ENCODE data around the gene NRBF2. TPM values are rescaled to one million over a fixed set of nuclear protein-coding genes. Genes with fewer than 3 reads are reported as not detected.
"Not testable (repeated sequence)": the region's sequence is repeated elsewhere in the genome, so short reads cannot be mapped to it uniquely, and the experiment has no call there.

NRBF2 gene
- 32.9 and 34.8 TPM in 2 replicates for total RNA-seq (2014; rRNA removed; shearing (Covaris generic); ENCODE audit: low replicate concordance)

- DNase-seq = peak; percentile 98
- no peaks in the 10 kb centered on the region for H3K9me3 ChIP-seq
- H3K4me3 ChIP-seq = peak within 1 kb of the TSS; percentile 89
- H3K36me3 ChIP-seq = no peaks in the 10 kb centered on the region
- H3K27me3 ChIP-seq = no peaks in the 10 kb centered on the region
Measured at GRCh38 chr10:63133056-63133820, at the start of gene NRBF2. TSS of gene NRBF2 (plus strand) at chr10:63133328. CDS start at chr10:63133471, 143 bp downstream.

GRCh38 chr10:63083406-63083805, 49.7 kb upstream of the NRBF2 start:
- not testable (repeated sequence) for DNase-seq, H3K27me3 ChIP-seq, H3K4me3 ChIP-seq, H3K9me3 ChIP-seq, H3K36me3 ChIP-seq

- Histone ChIP-seq H3K36me3 (no peaks in the 10 kb centered on the region), H3K9me3 (no peaks in the 10 kb centered on the region), H3K27me3 (no peaks in the 10 kb centered on the region), H3K4me3 (no peak overlapping the region)
- peak; percentile 36 for DNase-seq
Measured at GRCh38 chr10:63083904-63084689, 49.0 kb upstream of the NRBF2 start.

GRCh38 chr10:63084690-63085382, 48.3 kb upstream of the NRBF2 start:
- no peaks in the 10 kb centered on the region for H3K27me3 ChIP-seq
- H3K36me3 ChIP-seq = no peaks in the 10 kb centered on the region
- H3K4me3 ChIP-seq = no peak overlapping the region
- H3K9me3 ChIP-seq = no peaks in the 10 kb centered on the region
- DNase-seq = no peak

- no peaks in the 10 kb centered on the region for H3K36me3 ChIP-seq
- H3K9me3 ChIP-seq = no peaks in the 10 kb centered on the region
- H3K4me3 ChIP-seq = no peak overlapping the region
- H3K27me3 ChIP-seq = no peaks in the 10 kb centered on the region
- DNase-seq = no peak
Measured at GRCh38 chr10:63093227-63093626, 39.9 kb upstream of the NRBF2 start.

GRCh38 chr10:63094405-63094804, 38.7 kb upstream of the NRBF2 start:
- H3K36me3 ChIP-seq = no peaks in the 10 kb centered on the region
- H3K27me3 ChIP-seq = no peaks in the 10 kb centered on the region
- H3K4me3 ChIP-seq = no peak overlapping the region
- no peaks in the 10 kb centered on the region for H3K9me3 ChIP-seq
- DNase-seq = no peak

- no peak overlapping the region for H3K4me3 ChIP-seq
- H3K27me3 ChIP-seq = no peaks in the 10 kb centered on the region
- H3K9me3 ChIP-seq = no peaks in the 10 kb centered on the region
- DNase-seq = no peak
- H3K36me3 ChIP-seq = no peaks in the 10 kb centered on the region
Measured at GRCh38 chr10:63094881-63095280, 38.2 kb upstream of the NRBF2 start.

- H3K4me3 ChIP-seq = no peak overlapping the region
- H3K9me3 ChIP-seq = no peaks in the 10 kb centered on the region
- H3K36me3 ChIP-seq = no peaks in the 10 kb centered on the region
- H3K27me3 ChIP-seq = no peaks in the 10 kb centered on the region
- DNase-seq = no peak
Measured at GRCh38 chr10:63099734-63100133, 33.4 kb upstream of the NRBF2 start.

GRCh38 chr10:63101091-63101490, 32.0 kb upstream of the NRBF2 start:
- H3K36me3 ChIP-seq, DNase-seq, H3K9me3 ChIP-seq, H3K27me3 ChIP-seq, H3K4me3 ChIP-seq: not testable (repeated sequence)

GRCh38 chr10:63102279-63102883, 30.7 kb upstream of the NRBF2 start:
- H3K4me3 ChIP-seq, H3K27me3 ChIP-seq, DNase-seq, H3K9me3 ChIP-seq, H3K36me3 ChIP-seq: not testable (repeated sequence)

- H3K4me3 ChIP-seq, H3K9me3 ChIP-seq, H3K36me3 ChIP-seq, DNase-seq, H3K27me3 ChIP-seq: not testable (repeated sequence)
Measured at GRCh38 chr10:63103178-63103577, 29.9 kb upstream of the NRBF2 start.

GRCh38 chr10:63103971-63104409, 29.1 kb upstream of the NRBF2 start:
- Histone ChIP-seq H3K27me3 (no peaks in the 10 kb centered on the region), H3K9me3 (no peaks in the 10 kb centered on the region), H3K4me3 (no peak overlapping the region), H3K36me3 (no peaks in the 10 kb centered on the region)
- DNase-seq = no peak

- no peaks in the 10 kb centered on the region for H3K27me3 ChIP-seq
- DNase-seq = no peak
- no peaks in the 10 kb centered on the region for H3K9me3 ChIP-seq
- H3K36me3 ChIP-seq = no peaks in the 10 kb centered on the region
- H3K4me3 ChIP-seq = no peak overlapping the region
Measured at GRCh38 chr10:63105225-63106110, 27.7 kb upstream of the NRBF2 start.

- DNase-seq = peak; percentile 81
- H3K9me3 ChIP-seq = no peaks in the 10 kb centered on the region
- H3K4me3 ChIP-seq = no peak overlapping the region
- no peaks in the 10 kb centered on the region for H3K27me3 ChIP-seq
- no peaks in the 10 kb centered on the region for H3K36me3 ChIP-seq
Measured at GRCh38 chr10:63106111-63106755, 26.9 kb upstream of the NRBF2 start.

- no peak overlapping the region for H3K4me3 ChIP-seq
- H3K27me3 ChIP-seq = no peaks in the 10 kb centered on the region
- H3K9me3 ChIP-seq = no peaks in the 10 kb centered on the region
- no peak for DNase-seq
- no peaks in the 10 kb centered on the region for H3K36me3 ChIP-seq
Measured at GRCh38 chr10:63107943-63108437, 25.1 kb upstream of the NRBF2 start.
